SK-N-SH treated with all-trans-retinoic acid at 6 μM for 48 hours (cell line): ENCODE results near the gene EEA1.

Source experiments
- ATAC-seq: fragments of 200-7000 bp; cut with Tn5 transposase; 3 replicates; pipeline ENCODE4 v1.9.1; 2020; ENCODE audit warnings: mild to moderate bottlenecking, moderate library complexity
- BACH2 ChIP-seq: fragments of 250-450 bp; sonication (Bioruptor Pico); IDR thresholded peaks from 2 replicates; pipeline ENCODE4 v1.9.0; 2021; ENCODE audit warnings: mild to moderate bottlenecking, borderline replicate concordance
- CSDC2 ChIP-seq: fragments of 250-450 bp; sonication (Bioruptor Pico); IDR thresholded peaks from 2 replicates; pipeline ENCODE4 v1.5.0; 2020; ENCODE audit warnings: mild to moderate bottlenecking, moderate library complexity
- ESRRG ChIP-seq: fragments of 250-450 bp; sonication (Bioruptor Pico); IDR thresholded peaks from 2 replicates; pipeline ENCODE4 v1.6.1; 2021; ENCODE audit warnings: mild to moderate bottlenecking
- GLIS3 ChIP-seq: fragments of 250-450 bp; sonication (Bioruptor Pico); IDR thresholded peaks from 2 replicates; pipeline ENCODE4 v1.5.0; 2020; ENCODE audit warnings: mild to moderate bottlenecking, moderate library complexity
- ISL1 ChIP-seq: fragments of 250-450 bp; sonication (Bioruptor Pico); IDR thresholded peaks from 2 replicates; pipeline ENCODE4 v2.1.2; 2022; ENCODE audit warnings: mild to moderate bottlenecking, moderate library complexity
- OSR1 ChIP-seq: fragments of 250-450 bp; sonication (Bioruptor Pico); IDR thresholded peaks from 2 replicates; pipeline ENCODE4 v1.8.0; 2022; ENCODE audit warnings: moderate library complexity, mild to moderate bottlenecking, inconsistent platforms
- PPARA ChIP-seq: fragments of 250-450 bp; sonication (Bioruptor Pico); IDR thresholded peaks from 2 replicates; pipeline ENCODE4 v1.5.0; 2020; ENCODE audit warnings: mild to moderate bottlenecking, borderline replicate concordance
- RARB ChIP-seq: fragments of 250-450 bp; sonication (Bioruptor Pico); IDR thresholded peaks from 2 replicates; pipeline ENCODE4 v1.8.0; 2021; ENCODE audit warnings: mild to moderate bottlenecking, moderate library complexity
- SNAI2 ChIP-seq: fragments of 250-450 bp; sonication (Bioruptor Pico); IDR thresholded peaks from 2 replicates; pipeline ENCODE4 v1.5.0; 2020; ENCODE audit warnings: mild to moderate bottlenecking, moderate library complexity
- TCF4 ChIP-seq: fragments of 250-450 bp; sonication (Bioruptor Pico); IDR thresholded peaks from 2 replicates; pipeline ENCODE4 v1.8.0; 2021; ENCODE audit warnings: mild to moderate bottlenecking, moderate library complexity, borderline replicate concordance
- TOX ChIP-seq: fragments of 250-450 bp; sonication (Bioruptor Pico); IDR thresholded peaks from 2 replicates; pipeline ENCODE4 v1.8.0; 2021; ENCODE audit warnings: mild to moderate bottlenecking, moderate library complexity, borderline replicate concordance
- ZC3H10 ChIP-seq: fragments of 250-450 bp; sonication (Bioruptor Pico); IDR thresholded peaks from 2 replicates; pipeline ENCODE4 v1.5.1; 2021; ENCODE audit warnings: mild to moderate bottlenecking, moderate library complexity
- ZFP3 ChIP-seq: fragments of 250-450 bp; sonication (Bioruptor Pico); IDR thresholded peaks from 2 replicates; pipeline ENCODE4 v1.5.0; 2020; ENCODE audit warnings: mild to moderate bottlenecking, moderate library complexity
- ZFP30 ChIP-seq: fragments of 450-650 bp; formaldehyde crosslinking; IDR thresholded peaks from 2 replicates; pipeline ENCODE4 v1.5.0; 2022; ENCODE audit warnings: mild to moderate bottlenecking, moderate library complexity
- ZNF565 ChIP-seq: fragments of 450-650 bp; formaldehyde crosslinking; conservative IDR thresholded peaks from 2 replicates; pipeline ENCODE4 v1.5.0; 2020; ENCODE audit warnings: low read depth, mild to moderate bottlenecking, moderate library complexity
- ZNF70 ChIP-seq: fragments of 450-650 bp; formaldehyde crosslinking; IDR thresholded peaks from 2 replicates; pipeline ENCODE4 v1.5.0; 2020; ENCODE audit warnings: mild to moderate bottlenecking, moderate library complexity
- ZNF8 ChIP-seq: fragments of 450-650 bp; formaldehyde crosslinking; IDR thresholded peaks from 2 replicates; pipeline ENCODE4 v1.5.0; 2020; ENCODE audit warnings: mild to moderate bottlenecking, moderate library complexity
- TF ChIP-seq, protein P1 (sequence below): fragments of 250-450 bp; sonication (Bioruptor Pico); IDR thresholded peaks from 2 replicates; pipeline ENCODE4 v1.8.0; 2021; ENCODE audit warnings: low read depth, mild to moderate bottlenecking, moderate library complexity, borderline replicate concordance
- TF ChIP-seq, protein P2 (sequence below): fragments of 250-450 bp; sonication (Bioruptor Pico); IDR thresholded peaks from 2 replicates; pipeline ENCODE4 v1.8.0; 2020; ENCODE audit warnings: mild to moderate bottlenecking, moderate library complexity, borderline replicate concordance
- TF ChIP-seq, protein P3 (sequence below): fragments of 250-450 bp; sonication (Bioruptor Pico); IDR thresholded peaks from 2 replicates; pipeline ENCODE4 v1.5.0; 2020; ENCODE audit warnings: mild to moderate bottlenecking, moderate library complexity

The EEA1 gene

DNA sequence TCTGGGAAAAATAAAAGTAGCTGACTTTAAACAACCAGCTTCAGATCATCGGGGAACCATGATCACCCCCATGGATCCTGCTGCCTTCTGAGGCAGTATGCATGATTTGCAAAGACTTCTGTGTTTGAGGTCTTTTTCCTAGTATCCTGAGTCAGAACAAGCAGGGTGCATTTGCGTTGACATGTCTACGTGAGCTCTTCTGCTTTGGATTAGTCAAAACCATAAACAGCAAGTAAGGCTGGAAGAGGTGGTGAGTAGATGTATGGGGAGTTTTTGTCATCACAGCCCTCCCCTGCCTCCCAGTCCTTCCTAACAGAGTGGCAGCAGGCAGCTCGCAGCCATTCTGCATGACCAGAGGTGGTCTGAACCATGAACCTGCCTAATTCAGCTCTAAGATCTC lies 202.2 kb downstream of the EEA1 start:
- TF ChIP-seq TCF4 (CRISPR knock-in tag) (no peak), PPARA (no peak), GLIS3 (CRISPR knock-in tag) (no peak), RARB (CRISPR knock-in tag) (no peak), ZFP30 (CRISPR knock-in tag) (no peak), ZNF70 (no peak), SNAI2 (no peak), OSR1 (CRISPR knock-in tag) (no peak), BACH2 (CRISPR knock-in tag) (no peak), TOX (CRISPR knock-in tag) (no peak), ZFP3 (CRISPR knock-in tag) (no peak), ISL1 (CRISPR knock-in tag) (no peak), ZNF565 (CRISPR knock-in tag) (no peak), CSDC2 (CRISPR knock-in tag) (no peak), ESRRG (CRISPR knock-in tag) (no peak)
- TF ChIP-seq, protein P1, sequence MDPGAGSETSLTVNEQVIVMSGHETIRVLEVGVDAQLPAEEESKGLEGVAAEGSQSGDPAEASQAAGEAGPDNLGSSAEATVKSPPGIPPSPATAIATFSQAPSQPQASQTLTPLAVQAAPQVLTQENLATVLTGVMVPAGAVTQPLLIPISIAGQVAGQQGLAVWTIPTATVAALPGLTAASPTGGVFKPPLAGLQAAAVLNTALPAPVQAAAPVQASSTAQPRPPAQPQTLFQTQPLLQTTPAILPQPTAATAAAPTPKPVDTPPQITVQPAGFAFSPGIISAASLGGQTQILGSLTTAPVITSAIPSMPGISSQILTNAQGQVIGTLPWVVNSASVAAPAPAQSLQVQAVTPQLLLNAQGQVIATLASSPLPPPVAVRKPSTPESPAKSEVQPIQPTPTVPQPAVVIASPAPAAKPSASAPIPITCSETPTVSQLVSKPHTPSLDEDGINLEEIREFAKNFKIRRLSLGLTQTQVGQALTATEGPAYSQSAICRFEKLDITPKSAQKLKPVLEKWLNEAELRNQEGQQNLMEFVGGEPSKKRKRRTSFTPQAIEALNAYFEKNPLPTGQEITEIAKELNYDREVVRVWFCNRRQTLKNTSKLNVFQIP (CRISPR knock-in tag): no peak
- TF ChIP-seq, protein P2, sequence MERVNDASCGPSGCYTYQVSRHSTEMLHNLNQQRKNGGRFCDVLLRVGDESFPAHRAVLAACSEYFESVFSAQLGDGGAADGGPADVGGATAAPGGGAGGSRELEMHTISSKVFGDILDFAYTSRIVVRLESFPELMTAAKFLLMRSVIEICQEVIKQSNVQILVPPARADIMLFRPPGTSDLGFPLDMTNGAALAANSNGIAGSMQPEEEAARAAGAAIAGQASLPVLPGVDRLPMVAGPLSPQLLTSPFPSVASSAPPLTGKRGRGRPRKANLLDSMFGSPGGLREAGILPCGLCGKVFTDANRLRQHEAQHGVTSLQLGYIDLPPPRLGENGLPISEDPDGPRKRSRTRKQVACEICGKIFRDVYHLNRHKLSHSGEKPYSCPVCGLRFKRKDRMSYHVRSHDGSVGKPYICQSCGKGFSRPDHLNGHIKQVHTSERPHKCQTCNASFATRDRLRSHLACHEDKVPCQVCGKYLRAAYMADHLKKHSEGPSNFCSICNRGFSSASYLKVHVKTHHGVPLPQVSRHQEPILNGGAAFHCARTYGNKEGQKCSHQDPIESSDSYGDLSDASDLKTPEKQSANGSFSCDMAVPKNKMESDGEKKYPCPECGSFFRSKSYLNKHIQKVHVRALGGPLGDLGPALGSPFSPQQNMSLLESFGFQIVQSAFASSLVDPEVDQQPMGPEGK (CRISPR knock-in tag): no peak
- TF ChIP-seq, protein P3, sequence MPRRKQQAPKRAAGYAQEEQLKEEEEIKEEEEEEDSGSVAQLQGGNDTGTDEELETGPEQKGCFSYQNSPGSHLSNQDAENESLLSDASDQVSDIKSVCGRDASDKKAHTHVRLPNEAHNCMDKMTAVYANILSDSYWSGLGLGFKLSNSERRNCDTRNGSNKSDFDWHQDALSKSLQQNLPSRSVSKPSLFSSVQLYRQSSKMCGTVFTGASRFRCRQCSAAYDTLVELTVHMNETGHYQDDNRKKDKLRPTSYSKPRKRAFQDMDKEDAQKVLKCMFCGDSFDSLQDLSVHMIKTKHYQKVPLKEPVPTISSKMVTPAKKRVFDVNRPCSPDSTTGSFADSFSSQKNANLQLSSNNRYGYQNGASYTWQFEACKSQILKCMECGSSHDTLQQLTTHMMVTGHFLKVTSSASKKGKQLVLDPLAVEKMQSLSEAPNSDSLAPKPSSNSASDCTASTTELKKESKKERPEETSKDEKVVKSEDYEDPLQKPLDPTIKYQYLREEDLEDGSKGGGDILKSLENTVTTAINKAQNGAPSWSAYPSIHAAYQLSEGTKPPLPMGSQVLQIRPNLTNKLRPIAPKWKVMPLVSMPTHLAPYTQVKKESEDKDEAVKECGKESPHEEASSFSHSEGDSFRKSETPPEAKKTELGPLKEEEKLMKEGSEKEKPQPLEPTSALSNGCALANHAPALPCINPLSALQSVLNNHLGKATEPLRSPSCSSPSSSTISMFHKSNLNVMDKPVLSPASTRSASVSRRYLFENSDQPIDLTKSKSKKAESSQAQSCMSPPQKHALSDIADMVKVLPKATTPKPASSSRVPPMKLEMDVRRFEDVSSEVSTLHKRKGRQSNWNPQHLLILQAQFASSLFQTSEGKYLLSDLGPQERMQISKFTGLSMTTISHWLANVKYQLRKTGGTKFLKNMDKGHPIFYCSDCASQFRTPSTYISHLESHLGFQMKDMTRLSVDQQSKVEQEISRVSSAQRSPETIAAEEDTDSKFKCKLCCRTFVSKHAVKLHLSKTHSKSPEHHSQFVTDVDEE: no peak

DNA sequence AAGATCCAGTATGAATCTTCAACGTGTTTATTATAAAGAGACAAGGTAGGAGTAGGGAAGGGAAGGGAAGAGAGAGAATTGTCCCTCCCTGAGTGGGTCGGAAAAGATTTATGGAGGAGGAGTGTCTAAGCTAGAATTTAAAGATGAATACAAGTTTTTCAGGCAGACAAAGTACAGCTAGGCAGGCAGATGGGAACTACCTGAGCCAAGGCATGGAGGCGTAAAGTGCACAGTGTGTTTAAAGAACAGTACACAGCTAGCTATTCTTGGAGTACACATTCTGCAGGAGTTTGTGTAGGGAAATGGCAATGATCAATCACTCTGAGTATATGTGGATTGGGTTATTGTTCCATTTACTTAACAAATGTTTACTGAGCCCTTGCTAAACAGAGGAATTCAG lies 206.2 kb downstream of the EEA1 start:
- ATAC-seq: no peak
- TF ChIP-seq ZNF8: no peak
- TF ChIP-seq, protein P3: no peak
- TF ChIP-seq TCF4 (CRISPR knock-in tag): no peak
- no peak for TF ChIP-seq CSDC2 (CRISPR knock-in tag)
- no peak for TF ChIP-seq ZNF565 (CRISPR knock-in tag)
- no peak for TF ChIP-seq ZC3H10 (CRISPR knock-in tag)
- no peak for TF ChIP-seq SNAI2
- no peak for TF ChIP-seq ZFP30 (CRISPR knock-in tag)
- TF ChIP-seq PPARA: no peak
- no peak for TF ChIP-seq ZNF70
- TF ChIP-seq, protein P1 (CRISPR knock-in tag): no peak

More for the DNA sequence above, 202.2 kb downstream of the EEA1 start:
- ATAC-seq: no peak

DNA sequence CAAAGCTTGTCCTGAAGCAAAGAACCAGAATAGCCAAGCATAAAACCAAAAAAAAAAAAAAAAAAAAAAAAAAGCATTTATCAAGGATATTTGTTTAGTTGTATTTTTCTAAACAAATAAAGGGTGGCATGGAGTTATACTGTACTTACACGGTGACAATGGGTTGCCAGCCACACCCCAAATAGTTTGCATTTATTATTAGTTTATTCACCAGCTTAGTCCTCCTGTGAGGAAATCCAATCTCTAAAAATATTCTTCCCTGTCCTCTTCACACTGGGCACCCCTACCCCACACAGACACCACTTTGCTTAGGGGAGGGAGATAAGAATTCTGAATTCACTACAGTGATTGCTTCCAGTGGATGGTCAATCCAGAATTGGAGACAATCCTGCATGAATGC lies 207.4 kb downstream of the EEA1 start:
- TF ChIP-seq ZFP30 (CRISPR knock-in tag) (no peak), ZNF8 (no peak), ISL1 (CRISPR knock-in tag) (no peak)
- TF ChIP-seq, protein P1 (CRISPR knock-in tag): no peak
- TF ChIP-seq, all 23 proteins: peak for 0

More for the DNA sequence above, 207.4 kb downstream of the EEA1 start:
- no peak for ATAC-seq
